ENCODE measurements around the gene C3orf22.

C3orf22 gene

GRCh38 chr3:126527006-126527405 is 31.7 kb downstream of the C3orf22 start:
- TF ChIP-seq RAD21 (IDR thresholded peaks at IDR 0.05; ENCODE audit: low read depth): no peak
- no peak for TF ChIP-seq CREB1 (IDR thresholded peaks at IDR 0.05; ENCODE audit: low read depth)
- TF ChIP-seq MAX (IDR thresholded peaks at IDR 0.05): no peak
- no peak for TF ChIP-seq TCF12 (IDR thresholded peaks at IDR 0.05; ENCODE audit: low read depth)
- no peak for TF ChIP-seq ZBTB7A (IDR thresholded peaks at IDR 0.05; ENCODE audit: low read depth)
- no peak for TF ChIP-seq TAF1 (IDR thresholded peaks at IDR 0.05; ENCODE audit: low read depth)
- no peak for TF ChIP-seq FOXM1 (IDR thresholded peaks at IDR 0.05; ENCODE audit: borderline replicate concordance, low read depth)
- no peak for TF ChIP-seq EP300 (IDR thresholded peaks at IDR 0.05; ENCODE audit: borderline replicate concordance)
- no peak for TF ChIP-seq EGR1 (IDR thresholded peaks at IDR 0.05)
- TF ChIP-seq REST (IDR thresholded peaks at IDR 0.05; ENCODE audit: low read depth): no peak
- TF ChIP-seq CEBPB (IDR thresholded peaks at IDR 0.05): no peak
- no peak for TF ChIP-seq NFIC (IDR thresholded peaks at IDR 0.05)

GRCh38 chr3:126526668-126527005 is 32.1 kb downstream of the C3orf22 start:
- TF ChIP-seq TAF1 (IDR thresholded peaks at IDR 0.05; ENCODE audit: low read depth) (no peak), TEAD4 (IDR thresholded peaks at IDR 0.05) (no peak), ZBTB7A (IDR thresholded peaks at IDR 0.05; ENCODE audit: low read depth) (no peak), YY1 (IDR thresholded peaks at IDR 0.05; ENCODE audit: low read depth) (no peak), USF1 (IDR thresholded peaks at IDR 0.05) (no peak), EP300 (IDR thresholded peaks at IDR 0.05; ENCODE audit: borderline replicate concordance) (no peak), MAX (IDR thresholded peaks at IDR 0.05) (no peak), CREB1 (IDR thresholded peaks at IDR 0.05; ENCODE audit: low read depth) (no peak), REST (IDR thresholded peaks at IDR 0.05; ENCODE audit: low read depth) (no peak), RAD21 (IDR thresholded peaks at IDR 0.05; ENCODE audit: low read depth) (no peak), CEBPB (IDR thresholded peaks at IDR 0.05) (no peak), NFIC (IDR thresholded peaks at IDR 0.05) (no peak), TCF12 (IDR thresholded peaks at IDR 0.05; ENCODE audit: low read depth) (no peak), FOXM1 (IDR thresholded peaks at IDR 0.05; ENCODE audit: borderline replicate concordance, low read depth) (no peak), EGR1 (IDR thresholded peaks at IDR 0.05) (no peak)

GRCh38 chr3:126525853-126526667 is 32.7 kb downstream of the C3orf22 start:
- no peak for TF ChIP-seq CEBPB (IDR thresholded peaks at IDR 0.05)
- no peak for TF ChIP-seq FOXM1 (IDR thresholded peaks at IDR 0.05; ENCODE audit: borderline replicate concordance, low read depth)
- no peak for TF ChIP-seq NFIC (IDR thresholded peaks at IDR 0.05)
- TF ChIP-seq RAD21 (IDR thresholded peaks at IDR 0.05; ENCODE audit: low read depth): no peak
- TF ChIP-seq YY1 (IDR thresholded peaks at IDR 0.05; ENCODE audit: low read depth): no peak
- no peak for TF ChIP-seq MAX (IDR thresholded peaks at IDR 0.05)
- no peak for TF ChIP-seq TAF1 (IDR thresholded peaks at IDR 0.05; ENCODE audit: low read depth)
- TF ChIP-seq TCF12 (IDR thresholded peaks at IDR 0.05; ENCODE audit: low read depth): no peak
- no peak for TF ChIP-seq ZBTB7A (IDR thresholded peaks at IDR 0.05; ENCODE audit: low read depth)
- TF ChIP-seq REST (IDR thresholded peaks at IDR 0.05; ENCODE audit: low read depth): no peak
- no peak for TF ChIP-seq CREB1 (IDR thresholded peaks at IDR 0.05; ENCODE audit: low read depth)
- TF ChIP-seq USF1 (IDR thresholded peaks at IDR 0.05): no peak
- no peak for TF ChIP-seq EGR1 (IDR thresholded peaks at IDR 0.05)
- TF ChIP-seq TEAD4 (IDR thresholded peaks at IDR 0.05): no peak
- TF ChIP-seq EP300 (IDR thresholded peaks at IDR 0.05; ENCODE audit: borderline replicate concordance): no peak

Measured in Ishikawa (cell line).